ENCODE results near the gene SYCE3.

SYCE3 gene

DNA sequence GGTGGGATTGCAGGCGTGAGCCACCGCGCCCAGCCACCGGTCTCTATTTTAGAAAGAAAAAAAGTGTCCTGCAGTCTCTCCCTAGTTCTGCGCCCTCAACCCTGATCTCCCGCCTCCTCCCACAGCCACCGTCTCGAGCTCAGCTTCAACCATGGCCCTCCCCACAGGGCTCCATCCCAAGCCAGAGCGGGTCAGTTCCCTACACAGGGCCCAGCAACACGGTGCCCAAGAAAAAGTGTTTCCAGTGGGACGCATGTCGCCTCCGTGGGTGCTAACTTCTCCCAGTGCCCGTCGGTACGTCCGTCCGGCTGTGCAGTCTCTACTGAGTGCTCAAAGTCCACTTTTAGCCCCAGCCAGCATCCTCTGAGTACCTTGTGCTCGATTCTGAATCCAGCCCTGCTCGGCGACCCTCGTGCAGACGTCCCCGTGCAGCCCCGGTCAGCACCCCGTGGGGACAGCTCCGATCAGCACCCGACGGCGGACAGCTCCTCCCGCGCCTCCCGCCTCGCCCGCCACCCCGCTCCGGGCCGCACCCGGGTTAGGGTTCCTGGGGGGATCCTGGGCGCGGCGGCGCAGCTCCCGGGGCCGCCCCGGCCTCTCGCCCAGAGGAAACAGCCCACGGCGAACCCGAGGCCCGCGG is 37.2 kb upstream of the SYCE3 start:
- Histone ChIP-seq H3K36me3 (ENCODE audit: control insufficient read depth, insufficient read depth, low read length) (no peaks in the 10 kb centered on the region), H3K4me3 (ENCODE audit: extremely low read depth, insufficient read depth, low read length, poor library complexity, severe bottlenecking) (no peak overlapping the region), H3K4me1 (ENCODE audit: control insufficient read depth, insufficient read depth, low read length, poor library complexity, severe bottlenecking) (no peaks in the 10 kb centered on the region), H3K27ac (ENCODE audit: low read depth, low read length, severe bottlenecking) (no peak overlapping the region), H3K9me3 (ENCODE audit: control insufficient read depth, low read length) (no peaks in the 10 kb centered on the region)
- 21 to 25% methylated on average over 38 to 39 of the region's 52 CpGs for WGBS, 2 experiments (ENCODE audit: insufficient coverage in 2 of 2)

- Histone ChIP-seq H3K27ac (ENCODE audit: low read depth, low read length, severe bottlenecking) (no peak overlapping the region), H3K9me3 (ENCODE audit: control insufficient read depth, low read length) (no peaks in the 10 kb centered on the region), H3K36me3 (ENCODE audit: control insufficient read depth, insufficient read depth, low read length) (no peaks in the 10 kb centered on the region), H3K4me3 (ENCODE audit: extremely low read depth, insufficient read depth, low read length, poor library complexity, severe bottlenecking) (no peak overlapping the region), H3K4me1 (ENCODE audit: control insufficient read depth, insufficient read depth, low read length, poor library complexity, severe bottlenecking) (no peaks in the 10 kb centered on the region)
- WGBS, 2 experiments (ENCODE audit: insufficient coverage in 2 of 2) = 83 to 89% methylated on average over 5 of the region's 5 CpGs
These were observed 34.4 kb upstream of the SYCE3 start for GRCh38 chr22:50597097-50597496.

- H3K4me3 ChIP-seq (ENCODE audit: extremely low read depth, insufficient read depth, low read length, poor library complexity, severe bottlenecking) = no peak overlapping the region
- no peaks in the 10 kb centered on the region for H3K9me3 ChIP-seq (ENCODE audit: control insufficient read depth, low read length)
- H3K27ac ChIP-seq (ENCODE audit: low read depth, low read length, severe bottlenecking) = no peak overlapping the region
- 81 to 85% methylated on average over 3 of the region's 3 CpGs for WGBS, 2 experiments (ENCODE audit: insufficient coverage in 2 of 2)
- H3K4me1 ChIP-seq (ENCODE audit: control insufficient read depth, insufficient read depth, low read length, poor library complexity, severe bottlenecking) = no peaks in the 10 kb centered on the region
- no peaks in the 10 kb centered on the region for H3K36me3 ChIP-seq (ENCODE audit: control insufficient read depth, insufficient read depth, low read length)
These were observed 32.5 kb upstream of the SYCE3 start for GRCh38 chr22:50595189-50595588.

DNA sequence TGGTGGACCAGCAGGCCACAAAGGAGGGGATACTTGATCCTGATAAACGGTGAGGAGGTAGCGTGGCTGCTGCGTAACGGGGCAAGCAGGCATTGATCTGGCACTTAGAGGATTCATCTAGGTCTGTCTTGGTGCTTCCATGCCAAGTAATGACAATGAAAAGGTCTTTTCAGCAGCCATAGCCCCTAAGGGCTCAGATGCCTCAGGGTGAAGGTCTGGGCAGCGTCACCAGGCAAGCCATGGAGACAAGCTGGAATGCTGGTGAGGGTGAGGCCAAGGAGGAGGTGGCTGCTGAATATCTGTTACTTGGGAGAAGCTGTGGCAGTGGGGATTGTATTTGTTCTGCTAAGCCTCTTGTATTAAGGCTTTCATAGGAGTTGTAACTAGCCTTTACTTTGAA is 24.7 kb upstream of the SYCE3 start:
- 85 to 93% methylated on average over 4 to 5 of the region's 5 CpGs for WGBS, 2 experiments (ENCODE audit: insufficient coverage in 2 of 2)
- H3K36me3 ChIP-seq (ENCODE audit: control insufficient read depth, insufficient read depth, low read length) = no peaks in the 10 kb centered on the region
- no peaks in the 10 kb centered on the region for H3K4me1 ChIP-seq (ENCODE audit: control insufficient read depth, insufficient read depth, low read length, poor library complexity, severe bottlenecking)
- H3K27ac ChIP-seq (ENCODE audit: low read depth, low read length, severe bottlenecking) = no peak overlapping the region
- no peaks in the 10 kb centered on the region for H3K9me3 ChIP-seq (ENCODE audit: control insufficient read depth, low read length)
- H3K4me3 ChIP-seq (ENCODE audit: extremely low read depth, insufficient read depth, low read length, poor library complexity, severe bottlenecking) = no peak overlapping the region

DNA sequence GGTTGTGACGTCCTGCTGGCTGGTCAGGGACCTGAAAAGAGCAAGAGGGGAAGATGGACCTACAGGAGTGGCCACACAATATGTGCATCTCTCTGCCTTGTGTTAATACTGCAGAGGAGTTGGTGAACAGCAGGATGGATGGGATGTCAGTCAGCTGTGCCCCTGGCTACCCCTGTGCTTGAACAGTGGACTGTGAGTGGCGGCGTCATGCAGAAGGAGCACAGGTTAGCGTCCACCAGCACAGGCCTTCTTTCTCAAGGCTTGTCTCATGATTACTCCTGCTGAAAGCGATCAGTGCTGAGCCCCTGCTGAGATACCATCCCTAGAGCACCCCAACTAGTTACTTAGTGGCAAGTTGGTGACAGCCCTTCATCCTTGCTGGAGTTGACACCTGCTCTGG is 23.7 kb upstream of the SYCE3 start:
- no peaks in the 10 kb centered on the region for H3K9me3 ChIP-seq (ENCODE audit: control insufficient read depth, low read length)
- no peak overlapping the region for H3K4me3 ChIP-seq (ENCODE audit: extremely low read depth, insufficient read depth, low read length, poor library complexity, severe bottlenecking)
- 81 to 88% methylated on average over 4 to 5 of the region's 5 CpGs for WGBS, 2 experiments (ENCODE audit: insufficient coverage in 2 of 2)
- peaks cover 4% of the 10 kb centered on the region for H3K36me3 ChIP-seq (ENCODE audit: control insufficient read depth, insufficient read depth, low read length)
- H3K4me1 ChIP-seq (ENCODE audit: control insufficient read depth, insufficient read depth, low read length, poor library complexity, severe bottlenecking) = peaks cover 4% of the 10 kb centered on the region
- H3K27ac ChIP-seq (ENCODE audit: low read depth, low read length, severe bottlenecking) = no peak overlapping the region

GRCh38 chr22:50585781-50586180 is 23.1 kb upstream of the SYCE3 start:
- Histone ChIP-seq H3K4me1 (ENCODE audit: control insufficient read depth, insufficient read depth, low read length, poor library complexity, severe bottlenecking) (peaks cover 6% of the 10 kb centered on the region), H3K9me3 (ENCODE audit: control insufficient read depth, low read length) (no peaks in the 10 kb centered on the region)
- WGBS, 2 experiments (ENCODE audit: insufficient coverage in 2 of 2) = 96 to 98% methylated on average over 7 to 8 of the region's 8 CpGs

DNA sequence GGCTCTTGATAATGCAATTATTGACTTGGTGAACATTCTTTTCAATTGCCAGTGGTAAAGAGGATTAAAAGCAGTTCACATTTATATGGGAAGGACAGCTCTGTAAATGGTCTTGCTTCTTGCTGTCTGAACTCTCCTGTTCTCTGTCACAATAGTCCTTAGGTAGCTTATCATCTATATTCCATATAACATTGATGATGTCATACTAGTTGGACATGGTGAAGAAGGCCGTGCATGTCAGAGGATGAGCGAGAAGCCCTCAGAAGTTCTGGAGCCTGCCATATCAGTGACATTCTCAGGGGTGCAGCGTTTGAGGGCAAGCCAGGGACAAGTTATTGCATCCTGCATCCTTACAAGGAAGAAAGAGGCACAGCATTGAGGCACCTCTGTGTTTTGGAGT is 22.5 kb upstream of the SYCE3 start:
- 90 to 94% methylated on average over 3 of the region's 3 CpGs for WGBS, 2 experiments (ENCODE audit: insufficient coverage in 2 of 2)

More at GRCh38 chr22:50585781-50586180, 23.1 kb upstream of the SYCE3 start:
- no peak overlapping the region for H3K27ac ChIP-seq (ENCODE audit: low read depth, low read length, severe bottlenecking)
- H3K4me3 ChIP-seq (ENCODE audit: extremely low read depth, insufficient read depth, low read length, poor library complexity, severe bottlenecking) = no peak overlapping the region
- peaks cover 10% of the 10 kb centered on the region for H3K36me3 ChIP-seq (ENCODE audit: control insufficient read depth, insufficient read depth, low read length)

DNA sequence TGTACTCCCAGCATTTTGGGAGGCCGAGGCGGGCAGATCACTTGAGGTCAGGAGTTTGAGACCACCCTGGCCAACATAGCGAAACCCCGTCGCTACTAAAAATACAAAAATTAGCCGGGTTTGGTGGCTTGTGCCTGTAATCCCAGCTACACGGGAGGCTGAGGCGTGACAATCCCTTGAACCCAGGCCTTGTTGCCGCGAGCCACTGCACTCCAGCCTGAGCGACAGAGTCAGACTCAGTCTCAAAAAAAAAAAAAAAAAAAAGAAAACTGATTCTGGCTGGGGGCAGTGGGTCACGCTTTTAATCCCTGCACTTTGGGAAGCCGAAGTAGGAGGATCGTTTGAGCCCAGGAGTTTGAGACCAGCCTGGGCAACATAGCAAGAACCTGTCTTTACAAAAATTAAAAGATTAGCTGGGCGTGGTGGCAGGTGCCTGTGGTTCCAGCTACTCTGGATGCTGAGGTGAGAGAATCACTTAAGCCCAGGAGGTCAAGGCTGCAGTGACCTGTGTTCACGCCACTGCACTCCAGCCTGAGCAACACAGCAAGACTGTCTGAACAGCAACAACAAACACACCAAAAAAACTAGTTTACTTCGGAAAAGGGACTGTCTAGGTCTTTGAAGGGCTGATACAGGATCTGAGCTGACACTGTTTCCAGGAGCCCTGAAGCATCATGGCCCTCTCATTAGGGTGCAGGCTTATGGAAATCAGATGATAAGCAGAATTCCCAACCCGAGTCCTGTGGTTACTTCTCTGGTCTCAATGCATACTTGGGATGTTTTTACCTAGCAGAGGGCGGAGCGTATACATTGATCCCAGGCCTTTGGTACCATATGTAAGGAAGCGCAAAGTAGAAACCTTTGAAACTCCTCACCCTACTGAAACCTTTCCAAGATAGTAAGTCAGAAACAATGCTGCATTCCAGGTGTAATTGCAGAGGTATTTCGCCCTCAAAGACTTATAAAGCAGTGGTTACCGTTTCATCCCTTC is 21.7 kb upstream of the SYCE3 start:
- peaks cover 23% of the 10 kb centered on the region for H3K36me3 ChIP-seq (ENCODE audit: control insufficient read depth, insufficient read depth, low read length)
- WGBS, 2 experiments (ENCODE audit: insufficient coverage in 2 of 2) = 89 to 94% methylated on average over 19 to 22 of the region's 23 CpGs
- H3K4me1 ChIP-seq (ENCODE audit: control insufficient read depth, insufficient read depth, low read length, poor library complexity, severe bottlenecking) = peaks cover 6% of the 10 kb centered on the region
- H3K4me3 ChIP-seq (ENCODE audit: extremely low read depth, insufficient read depth, low read length, poor library complexity, severe bottlenecking) = peak overlapping the region; percentile 75
- H3K27ac ChIP-seq (ENCODE audit: low read depth, low read length, severe bottlenecking) = no peak overlapping the region
- H3K9me3 ChIP-seq (ENCODE audit: control insufficient read depth, low read length) = no peaks in the 10 kb centered on the region

More for the DNA sequence above, 22.5 kb upstream of the SYCE3 start:
- no peaks in the 10 kb centered on the region for H3K9me3 ChIP-seq (ENCODE audit: control insufficient read depth, low read length)
- H3K36me3 ChIP-seq (ENCODE audit: control insufficient read depth, insufficient read depth, low read length) = peaks cover 15% of the 10 kb centered on the region
- no peak overlapping the region for H3K4me3 ChIP-seq (ENCODE audit: extremely low read depth, insufficient read depth, low read length, poor library complexity, severe bottlenecking)
- no peak overlapping the region for H3K27ac ChIP-seq (ENCODE audit: low read depth, low read length, severe bottlenecking)
- peaks cover 6% of the 10 kb centered on the region for H3K4me1 ChIP-seq (ENCODE audit: control insufficient read depth, insufficient read depth, low read length, poor library complexity, severe bottlenecking)

- peaks cover 33% of the 10 kb centered on the region for H3K36me3 ChIP-seq (ENCODE audit: control insufficient read depth, insufficient read depth, low read length)
- WGBS, 2 experiments (ENCODE audit: insufficient coverage in 2 of 2) = 4 to 5% methylated on average over 31 to 32 of the region's 37 CpGs
- H3K9me3 ChIP-seq (ENCODE audit: control insufficient read depth, low read length) = no peaks in the 10 kb centered on the region
- H3K4me1 ChIP-seq (ENCODE audit: control insufficient read depth, insufficient read depth, low read length, poor library complexity, severe bottlenecking) = peaks cover 6% of the 10 kb centered on the region
- no peak overlapping the region for H3K27ac ChIP-seq (ENCODE audit: low read depth, low read length, severe bottlenecking)
- peak overlapping the region; percentile 75 for H3K4me3 ChIP-seq (ENCODE audit: extremely low read depth, insufficient read depth, low read length, poor library complexity, severe bottlenecking)
These were observed 20.7 kb upstream of the SYCE3 start for GRCh38 chr22:50583294-50583861.

DNA sequence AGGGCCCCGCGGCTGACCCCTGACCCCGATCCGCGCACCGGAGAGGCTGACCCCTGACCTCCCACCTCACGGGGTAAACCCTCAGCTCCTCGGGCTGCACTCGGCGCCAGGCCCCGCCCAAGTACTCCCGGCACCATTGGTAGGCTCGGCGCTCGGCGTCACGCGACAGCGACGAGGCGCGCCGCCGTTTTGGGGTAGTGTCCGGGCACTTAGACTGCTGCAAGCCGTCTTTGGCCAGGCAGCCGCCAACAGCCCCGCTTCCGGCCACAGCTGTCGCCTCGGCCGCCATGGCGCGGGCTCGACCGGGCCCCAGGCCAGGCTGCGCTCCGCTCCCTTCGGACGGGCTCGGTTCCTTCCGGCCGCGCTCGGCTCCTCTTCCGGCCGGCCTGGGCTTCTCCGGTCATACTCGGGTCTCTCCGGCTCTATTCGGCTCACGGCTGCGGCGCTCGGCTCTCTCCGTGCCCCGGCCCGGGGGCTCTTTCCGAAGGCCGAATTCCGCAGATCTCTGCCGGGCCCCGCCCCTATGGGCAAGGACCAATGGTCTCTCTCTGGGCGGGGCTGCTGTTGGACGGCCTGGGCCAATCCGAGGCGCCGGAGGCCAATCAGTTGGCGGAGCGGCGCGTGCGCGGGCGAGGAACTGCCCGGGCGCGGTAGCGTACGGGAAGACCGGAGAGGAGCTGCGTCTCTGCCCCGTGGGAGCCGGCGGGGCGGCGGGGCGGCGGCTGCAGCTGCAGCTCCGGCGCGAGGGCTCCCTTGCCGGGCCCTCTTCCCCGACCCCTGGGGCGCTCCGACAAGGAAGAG is 20.0 kb upstream of the SYCE3 start, which contains the start of gene CHKB:
Gene CHKB, minus strand, starts transcription at position 357 of the 801 bp plus-strand sequence. Its CDS starts 68 bp downstream, at position 289.
- Histone ChIP-seq H3K27ac (ENCODE audit: low read depth, low read length, severe bottlenecking) (peak within 1 kb of the TSS; percentile 92), H3K4me3 (ENCODE audit: extremely low read depth, insufficient read depth, low read length, poor library complexity, severe bottlenecking) (peak within 1 kb of the TSS; percentile 75), H3K4me1 (ENCODE audit: control insufficient read depth, insufficient read depth, low read length, poor library complexity, severe bottlenecking) (peaks cover 6% of the 10 kb centered on the region), H3K9me3 (ENCODE audit: control insufficient read depth, low read length) (no peaks in the 10 kb centered on the region), H3K36me3 (ENCODE audit: control insufficient read depth, insufficient read depth, low read length) (peaks cover 33% of the 10 kb centered on the region)
- 0 to 1% methylated on average over 88 to 96 of the region's 96 CpGs for WGBS, 2 experiments (ENCODE audit: insufficient coverage in 2 of 2)

Data from mesodermal cell (in vitro differentiated cells).